ENCODE data around the gene LANCL2. TPM values are rescaled to one million over a fixed set of nuclear protein-coding genes. Genes with fewer than 3 reads are reported as not detected.

Gene LANCL2
- total and polyA plus RNA-seq, 9 of the 15 experiments (the other 6 are each of a cell fraction or from before 2014, with no cell fraction given) = 5.3 to 18.5 (median 13.5) TPM

DNA sequence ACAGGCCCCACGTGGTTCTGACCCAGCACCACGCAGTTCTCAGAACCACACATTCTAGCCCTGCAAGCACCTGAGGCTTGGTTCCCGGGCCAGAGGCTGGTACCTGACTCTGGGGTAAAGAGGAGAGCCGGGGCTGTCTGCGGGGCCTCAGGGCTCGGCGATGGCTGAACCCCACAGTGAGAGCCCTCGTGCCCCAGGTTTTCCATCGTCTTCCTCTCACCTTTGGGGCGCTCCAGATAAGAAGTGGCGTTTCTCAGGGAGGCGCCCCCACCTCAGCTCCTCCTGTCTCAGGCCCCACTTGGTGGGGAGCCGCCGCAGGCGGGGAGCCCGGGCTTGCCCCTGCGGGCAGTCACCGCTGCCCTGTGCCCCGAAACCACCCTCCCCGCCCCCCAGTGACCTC lies 2.2 kb upstream of the LANCL2 start (continued):
- TF ChIP-seq, protein P1, sequence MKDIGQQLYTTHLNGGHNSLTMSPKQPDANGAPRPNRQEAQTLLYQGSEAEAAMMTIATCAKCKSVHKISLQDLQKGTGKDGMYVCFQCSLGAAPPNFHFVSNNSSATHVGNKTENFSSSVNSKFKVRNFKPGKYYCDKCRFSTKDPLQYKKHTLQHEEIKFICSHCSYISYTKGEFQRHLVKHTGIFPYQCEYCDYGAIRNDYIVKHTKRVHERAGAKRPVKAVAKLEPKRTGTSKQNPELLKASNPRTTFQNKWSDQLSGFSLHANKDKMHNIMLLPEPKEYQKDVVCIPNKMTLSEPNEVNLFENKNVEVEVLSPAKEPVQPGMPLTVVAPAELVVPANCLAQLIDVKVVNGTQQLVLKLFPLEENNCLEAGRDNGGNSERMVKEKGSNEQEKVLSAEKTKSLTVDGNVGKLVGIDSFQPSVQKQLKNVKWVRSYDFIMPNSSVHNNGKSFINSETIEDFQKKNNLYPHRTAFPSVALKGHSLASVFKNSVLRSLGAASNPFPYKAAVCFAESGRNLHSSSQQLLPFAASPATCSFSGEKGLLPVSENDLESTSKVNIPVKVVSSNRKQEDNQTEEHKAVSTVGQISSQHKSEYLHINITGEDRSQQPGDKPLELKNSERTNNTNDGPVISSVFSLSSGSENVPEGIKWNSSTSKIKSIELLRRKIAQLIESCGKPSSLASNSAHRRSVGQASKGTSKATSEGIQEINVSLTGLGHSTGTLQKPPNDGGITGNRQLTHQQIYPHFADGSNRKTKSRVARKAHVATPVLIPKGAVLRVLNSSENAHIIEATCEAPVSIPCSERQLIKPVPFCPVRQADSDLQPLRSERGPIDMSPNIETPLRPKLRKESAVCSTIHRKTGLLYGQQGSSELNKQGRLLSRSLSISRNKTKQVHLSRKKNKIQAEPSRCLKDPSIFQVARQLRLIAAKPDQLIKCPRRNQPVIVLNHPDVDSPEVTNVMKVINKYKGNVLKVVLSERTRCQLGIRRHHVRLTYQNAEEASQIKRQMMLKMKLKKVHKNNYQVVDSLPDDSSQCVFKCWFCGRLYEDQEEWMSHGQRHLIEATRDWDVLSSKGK (CRISPR knock-in tag; IDR thresholded peaks at IDR 0.05) = no peak
- TF ChIP-seq, protein P2, sequence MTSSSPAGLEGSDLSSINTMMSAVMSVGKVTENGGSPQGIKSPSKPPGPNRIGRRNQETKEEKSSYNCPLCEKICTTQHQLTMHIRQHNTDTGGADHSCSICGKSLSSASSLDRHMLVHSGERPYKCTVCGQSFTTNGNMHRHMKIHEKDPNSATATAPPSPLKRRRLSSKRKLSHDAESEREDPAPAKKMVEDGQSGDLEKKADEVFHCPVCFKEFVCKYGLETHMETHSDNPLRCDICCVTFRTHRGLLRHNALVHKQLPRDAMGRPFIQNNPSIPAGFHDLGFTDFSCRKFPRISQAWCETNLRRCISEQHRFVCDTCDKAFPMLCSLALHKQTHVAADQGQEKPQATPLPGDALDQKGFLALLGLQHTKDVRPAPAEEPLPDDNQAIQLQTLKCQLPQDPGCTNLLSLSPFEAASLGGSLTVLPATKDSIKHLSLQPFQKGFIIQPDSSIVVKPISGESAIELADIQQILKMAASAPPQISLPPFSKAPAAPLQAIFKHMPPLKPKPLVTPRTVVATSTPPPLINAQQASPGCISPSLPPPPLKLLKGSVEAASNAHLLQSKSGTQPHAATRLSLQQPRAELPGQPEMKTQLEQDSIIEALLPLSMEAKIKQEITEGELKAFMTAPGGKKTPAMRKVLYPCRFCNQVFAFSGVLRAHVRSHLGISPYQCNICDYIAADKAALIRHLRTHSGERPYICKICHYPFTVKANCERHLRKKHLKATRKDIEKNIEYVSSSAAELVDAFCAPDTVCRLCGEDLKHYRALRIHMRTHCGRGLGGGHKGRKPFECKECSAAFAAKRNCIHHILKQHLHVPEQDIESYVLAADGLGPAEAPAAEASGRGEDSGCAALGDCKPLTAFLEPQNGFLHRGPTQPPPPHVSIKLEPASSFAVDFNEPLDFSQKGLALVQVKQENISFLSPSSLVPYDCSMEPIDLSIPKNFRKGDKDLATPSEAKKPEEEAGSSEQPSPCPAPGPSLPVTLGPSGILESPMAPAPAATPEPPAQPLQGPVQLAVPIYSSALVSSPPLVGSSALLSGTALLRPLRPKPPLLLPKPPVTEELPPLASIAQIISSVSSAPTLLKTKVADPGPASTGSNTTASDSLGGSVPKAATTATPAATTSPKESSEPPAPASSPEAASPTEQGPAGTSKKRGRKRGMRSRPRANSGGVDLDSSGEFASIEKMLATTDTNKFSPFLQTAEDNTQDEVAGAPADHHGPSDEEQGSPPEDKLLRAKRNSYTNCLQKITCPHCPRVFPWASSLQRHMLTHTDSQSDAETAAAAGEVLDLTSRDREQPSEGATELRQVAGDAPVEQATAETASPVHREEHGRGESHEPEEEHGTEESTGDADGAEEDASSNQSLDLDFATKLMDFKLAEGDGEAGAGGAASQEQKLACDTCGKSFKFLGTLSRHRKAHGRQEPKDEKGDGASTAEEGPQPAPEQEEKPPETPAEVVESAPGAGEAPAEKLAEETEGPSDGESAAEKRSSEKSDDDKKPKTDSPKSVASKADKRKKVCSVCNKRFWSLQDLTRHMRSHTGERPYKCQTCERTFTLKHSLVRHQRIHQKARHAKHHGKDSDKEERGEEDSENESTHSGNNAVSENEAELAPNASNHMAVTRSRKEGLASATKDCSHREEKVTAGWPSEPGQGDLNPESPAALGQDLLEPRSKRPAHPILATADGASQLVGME (CRISPR knock-in tag; IDR thresholded peaks at IDR 0.05) = no peak
